PFSK-1 (cell line): ENCODE data around the gene FFAR3.

ENCODE experiments used
- FOXP2 ChIP-seq: optimal IDR thresholded peaks from 2 replicates; pipeline ENCODE3; 2011; ENCODE audit warnings: borderline replicate concordance, control low read depth, inconsistent platforms; ENCODE audit not compliant: insufficient read depth; ENCODE audit errors: extremely low read length, extremely low read depth
- POLR2AphosphoS5 ChIP-seq: IDR thresholded peaks from 2 replicates; pipeline ENCODE4 v1.6.1; 2012; ENCODE audit warnings: low read depth, mild to moderate bottlenecking, control low read depth, low read length, moderate library complexity
- SIN3A ChIP-seq: IDR thresholded peaks from 2 replicates; pipeline ENCODE4 v1.6.1; 2012; ENCODE audit warnings: mild to moderate bottlenecking, low read length, moderate library complexity, borderline replicate concordance; ENCODE audit not compliant: insufficient read depth
- TAF1 ChIP-seq: IDR thresholded peaks from 2 replicates; pipeline ENCODE4 v1.6.1; 2012; ENCODE audit warnings: low read length, control low read depth, borderline replicate concordance; ENCODE audit not compliant: insufficient read depth
- TF ChIP-seq, protein P1 (sequence below), 2 experiments: IDR thresholded peaks; 2 replicates each; pipeline versions ENCODE4 v1.6.1 to v1.8.0; 2011 to 2012; ENCODE audit warnings: low read depth in 2 of 2, low read length in 2 of 2, control low read depth in 1 of 2, inconsistent platforms in 1 of 2, mild to moderate bottlenecking in 1 of 2, moderate library complexity in 1 of 2; ENCODE audit not compliant: insufficient read depth in 1 of 2

The FFAR3 gene

GRCh38 chr19:35399948-35400772, 41.9 kb downstream of the FFAR3 start:
- TF ChIP-seq TAF1 (no peak), SIN3A (no peak), POLR2AphosphoS5 (no peak), FOXP2 (no peak)
- TF ChIP-seq, protein P1, sequence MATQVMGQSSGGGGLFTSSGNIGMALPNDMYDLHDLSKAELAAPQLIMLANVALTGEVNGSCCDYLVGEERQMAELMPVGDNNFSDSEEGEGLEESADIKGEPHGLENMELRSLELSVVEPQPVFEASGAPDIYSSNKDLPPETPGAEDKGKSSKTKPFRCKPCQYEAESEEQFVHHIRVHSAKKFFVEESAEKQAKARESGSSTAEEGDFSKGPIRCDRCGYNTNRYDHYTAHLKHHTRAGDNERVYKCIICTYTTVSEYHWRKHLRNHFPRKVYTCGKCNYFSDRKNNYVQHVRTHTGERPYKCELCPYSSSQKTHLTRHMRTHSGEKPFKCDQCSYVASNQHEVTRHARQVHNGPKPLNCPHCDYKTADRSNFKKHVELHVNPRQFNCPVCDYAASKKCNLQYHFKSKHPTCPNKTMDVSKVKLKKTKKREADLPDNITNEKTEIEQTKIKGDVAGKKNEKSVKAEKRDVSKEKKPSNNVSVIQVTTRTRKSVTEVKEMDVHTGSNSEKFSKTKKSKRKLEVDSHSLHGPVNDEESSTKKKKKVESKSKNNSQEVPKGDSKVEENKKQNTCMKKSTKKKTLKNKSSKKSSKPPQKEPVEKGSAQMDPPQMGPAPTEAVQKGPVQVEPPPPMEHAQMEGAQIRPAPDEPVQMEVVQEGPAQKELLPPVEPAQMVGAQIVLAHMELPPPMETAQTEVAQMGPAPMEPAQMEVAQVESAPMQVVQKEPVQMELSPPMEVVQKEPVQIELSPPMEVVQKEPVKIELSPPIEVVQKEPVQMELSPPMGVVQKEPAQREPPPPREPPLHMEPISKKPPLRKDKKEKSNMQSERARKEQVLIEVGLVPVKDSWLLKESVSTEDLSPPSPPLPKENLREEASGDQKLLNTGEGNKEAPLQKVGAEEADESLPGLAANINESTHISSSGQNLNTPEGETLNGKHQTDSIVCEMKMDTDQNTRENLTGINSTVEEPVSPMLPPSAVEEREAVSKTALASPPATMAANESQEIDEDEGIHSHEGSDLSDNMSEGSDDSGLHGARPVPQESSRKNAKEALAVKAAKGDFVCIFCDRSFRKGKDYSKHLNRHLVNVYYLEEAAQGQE (IDR thresholded peaks at IDR 0.05; ENCODE audit: insufficient read depth in 1 of 2, low read depth in 2 of 2, low read length in 2 of 2) = no peak

- TF ChIP-seq, protein P1 (IDR thresholded peaks at IDR 0.05; ENCODE audit: insufficient read depth in 1 of 2, low read depth in 2 of 2, low read length in 2 of 2) = no peak
- TF ChIP-seq FOXP2 (no peak), SIN3A (no peak), POLR2AphosphoS5 (no peak), TAF1 (no peak)
These were observed 42.5 kb downstream of the FFAR3 start for GRCh38 chr19:35400773-35401100.

- TF ChIP-seq, protein P1 (IDR thresholded peaks at IDR 0.05; ENCODE audit: insufficient read depth in 1 of 2, low read depth in 2 of 2, low read length in 2 of 2) = no peak
- TF ChIP-seq FOXP2 = no peak
- no peak for TF ChIP-seq SIN3A
- no peak for TF ChIP-seq TAF1
- no peak for TF ChIP-seq POLR2AphosphoS5
These were observed 45.0 kb downstream of the FFAR3 start for GRCh38 chr19:35403116-35403760.

DNA sequence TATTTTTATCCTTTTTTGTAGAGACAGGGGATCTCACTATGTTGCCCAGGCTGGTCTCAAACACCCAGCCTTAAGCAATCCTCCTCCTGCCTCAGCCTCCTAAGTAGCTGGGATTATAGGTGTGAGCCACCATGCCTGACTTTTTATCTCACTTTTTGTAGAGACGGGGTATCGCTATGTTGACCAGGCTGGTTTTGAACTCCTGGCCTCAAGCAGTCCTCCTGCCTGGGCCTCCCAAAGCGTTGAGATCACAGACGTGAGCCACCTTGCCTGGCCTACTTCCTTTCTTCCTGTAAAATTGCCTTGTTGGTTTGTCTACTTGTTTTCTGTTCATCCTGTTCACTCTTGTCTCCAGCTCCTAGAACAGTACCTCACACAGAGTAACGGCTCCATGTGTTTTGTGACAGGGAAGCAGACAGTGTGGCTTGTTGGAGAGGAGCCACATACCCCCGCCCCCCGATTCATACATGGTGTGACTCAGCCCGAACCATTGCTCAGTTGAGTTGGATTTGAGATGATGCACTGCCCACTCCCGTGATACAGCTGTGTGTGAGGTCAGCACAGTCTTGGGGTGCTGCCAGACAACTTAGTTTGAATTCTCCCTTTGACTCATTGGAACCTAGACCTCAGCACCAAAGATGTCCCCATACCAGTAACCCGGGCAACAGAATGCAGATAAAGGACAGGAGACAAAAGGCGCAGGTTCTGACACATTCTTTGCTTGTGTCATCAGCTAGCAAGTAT, 46.8 kb downstream of the FFAR3 start:
- TF ChIP-seq TAF1 = no peak
- no peak for TF ChIP-seq POLR2AphosphoS5
- TF ChIP-seq SIN3A = no peak
- TF ChIP-seq, protein P1 (IDR thresholded peaks at IDR 0.05; ENCODE audit: insufficient read depth in 1 of 2, low read depth in 2 of 2, low read length in 2 of 2) = no peak
- TF ChIP-seq FOXP2 = no peak
